Endodermal cell (in vitro differentiated cells): ENCODE data around the gene TDP2. TPM values are rescaled to one million over a fixed set of nuclear protein-coding genes. Genes with fewer than 3 reads are reported as not detected.
A peak's percentile ranks its signal among the peaks of the same experiment; 100 is the strongest.

Experiments
- DNase-seq: peaks from one replicate; pipeline ENCODE4 v3.0.0-alpha.2; 2017
- H3K27ac ChIP-seq: 2 replicates; pipeline ENCODE4 v1.5.1; 2013; ENCODE audit warnings: mild to moderate bottlenecking, low read depth, low read length, moderate library complexity
- H3K27me3 ChIP-seq: 2 replicates; pipeline ENCODE4 v1.6.1; 2013; ENCODE audit warnings: mild to moderate bottlenecking, low read length, moderate library complexity; ENCODE audit not compliant: insufficient read depth, control insufficient read depth, poor library complexity, severe bottlenecking
- H3K36me3 ChIP-seq: 2 replicates; pipeline ENCODE4 v1.7.0; 2013; ENCODE audit warnings: mild to moderate bottlenecking, low read length, moderate library complexity; ENCODE audit not compliant: control insufficient read depth, insufficient read depth
- H3K4me1 ChIP-seq: one replicate; pipeline ENCODE4 v1.7.0; 2013; ENCODE audit warnings: low read length; ENCODE audit not compliant: control insufficient read depth, insufficient read depth
- H3K4me3 ChIP-seq: 2 replicates; pipeline ENCODE4 v1.5.1; 2013; ENCODE audit warnings: mild to moderate bottlenecking, low read length, moderate library complexity
- H3K9ac ChIP-seq: 2 replicates; pipeline ENCODE4 v1.6.1; 2013; ENCODE audit warnings: mild to moderate bottlenecking, low read length, moderate library complexity; ENCODE audit not compliant: poor library complexity, severe bottlenecking; ENCODE audit errors: extremely low read depth
- H3K9me3 ChIP-seq: 2 replicates; pipeline ENCODE4 v1.6.1; 2013; ENCODE audit warnings: mild to moderate bottlenecking, low read length, moderate library complexity; ENCODE audit not compliant: control insufficient read depth
- H3K27ac Mint-ChIP-seq: 2 replicates; pipeline ENCODE4 v1.8.0; 2020; ENCODE audit warnings: mixed read lengths
- H3K27me3 Mint-ChIP-seq: 2 replicates; pipeline ENCODE4 v1.8.0; 2021; ENCODE audit warnings: mild to moderate bottlenecking, mixed read lengths; ENCODE audit not compliant: insufficient read depth
- H3K36me3 Mint-ChIP-seq: 2 replicates; pipeline ENCODE4 v1.8.0; 2020; ENCODE audit warnings: low read depth, mixed read lengths
- H3K4me1 Mint-ChIP-seq: 2 replicates; pipeline ENCODE4 v1.8.0; 2020; ENCODE audit warnings: mixed read lengths
- H3K4me3 Mint-ChIP-seq: 2 replicates; pipeline ENCODE4 v1.8.0; 2020; ENCODE audit warnings: mild to moderate bottlenecking, moderate library complexity, mixed read lengths
- H3K9me3 Mint-ChIP-seq: 2 replicates; pipeline ENCODE4 v1.8.0; 2020; ENCODE audit warnings: mild to moderate bottlenecking, mixed read lengths
- CTCF ChIP-seq: fragments of 200-600 bp; sonication (generic); conservative IDR thresholded peaks from 2 replicates; pipeline ENCODE4 v1.5.0; 2021; ENCODE audit warnings: antibody characterized with exemption, mild to moderate bottlenecking
- WGBS, 2 experiments: methylation state at CpG; one replicate each; pipeline versions ENCODE4 v1.1.5 to v1.1.7; 2013; ENCODE audit warnings: missing lambda C conversion rate in 2 of 2, mixed read lengths in 1 of 2; ENCODE audit not compliant: insufficient coverage in 1 of 2, insufficient read length in 1 of 2; 5-methylcytosine and 5-hydroxymethylcytosine counted together
- total RNA-seq, 2 donors: library from RNA; stranded (reverse); fragmentation: NEBNext Ultra II Directional in 1 of 2; extraction: Animal tissue kit (Norgen Biotek cat#: 25700) in 1 of 2; gene quantifications; 2 replicates in 1 of 2; 3 replicates in 1 of 2; pipeline ENCODE4 v1.2.1, GENCODE V29; 2021

Gene TDP2
- total RNA-seq, 2 donors from 2014 or later, result 53.0 to 54.2 TPM

GRCh38 chr6:24600903-24601302 lies 65.8 kb downstream of the TDP2 start:
- Histone ChIP-seq H3K27ac (no peak overlapping the region), H3K27me3 (no peaks in the 10 kb centered on the region), H3K36me3 (no peaks in the 10 kb centered on the region), H3K4me3 (no peak overlapping the region), H3K9me3 (no peaks in the 10 kb centered on the region), H3K9ac (no peak overlapping the region), H3K4me1 (no peaks in the 10 kb centered on the region)
- no peak overlapping the region for H3K27ac Mint-ChIP-seq
- peak; percentile 62 for TF ChIP-seq CTCF
- peak; percentile 65 for DNase-seq
- H3K27me3 Mint-ChIP-seq, result peaks cover 2% of the 10 kb centered on the region
- H3K4me1 Mint-ChIP-seq, result no peaks in the 10 kb centered on the region
- 60 to 61% methylated on average over 3 to 4 of the region's 4 CpGs for WGBS, 2 experiments
- no peaks in the 10 kb centered on the region for H3K9me3 Mint-ChIP-seq
- H3K4me3 Mint-ChIP-seq, result no peak overlapping the region
- H3K36me3 Mint-ChIP-seq, result no peaks in the 10 kb centered on the region

Other genes with a start within 250 kb of the TDP2 start
- 1 to 10 TPM; 5.3 to 7.5 TPM for gene GPLD1, start 177.3 kb downstream of the TDP2 start, total RNA-seq
- 1 to 10 TPM; 7.1 to 9.6 TPM for gene ALDH5A1, start 171.9 kb downstream of the TDP2 start, total RNA-seq
- under 1 TPM; 0.48 to 0.75 TPM for gene KIAA0319, start 20.7 kb downstream of the TDP2 start, total RNA-seq
- gene ACOT13, start 178 bp upstream of the TDP2 start, total RNA-seq, result 10 to 100 TPM; 36.2 to 43.1 TPM
- 100 to 1,000 TPM; 106 to 120 TPM for gene C6orf62, start 52.3 kb upstream of the TDP2 start, total RNA-seq
- 10 to 100 TPM; 64.9 to 79.7 TPM for gene GMNN, start 108.0 kb upstream of the TDP2 start, total RNA-seq
- gene ARMH2, start 132.0 kb upstream of the TDP2 start, total RNA-seq, result not detected